Liver (tissue), 9 donors: Measurements from ENCODE around the gene BCL7C. TPM values are rescaled to one million over a fixed set of nuclear protein-coding genes. Genes with fewer than 3 reads are reported as not detected.

Experiments
- DNase-seq: peaks from one replicate; pipeline ENCODE4 v3.0.0-alpha.2; 2017; ENCODE audit warnings: low spot score
- H3K27ac ChIP-seq, 2 donors: one replicate each; pipeline ENCODE4 v1.7.0; 2013; ENCODE audit warnings: inconsistent platforms in 2 of 2, low read length in 2 of 2, control low read depth in 1 of 2, low read depth in 1 of 2, mild to moderate bottlenecking in 1 of 2
- H3K27me3 ChIP-seq, 4 donors: one replicate each; pipeline versions ENCODE4 v1.6.1 to v1.7.0; 2013; ENCODE audit warnings: low read length in 3 of 4, inconsistent platforms in 1 of 4, mild to moderate bottlenecking in 1 of 4, moderate library complexity in 1 of 4; ENCODE audit not compliant: control insufficient read depth in 4 of 4, insufficient read depth in 4 of 4
- H3K36me3 ChIP-seq, 4 donors: one replicate each; pipeline versions ENCODE4 v1.6.1 to v1.7.0; 2013; ENCODE audit warnings: low read length in 3 of 4, mild to moderate bottlenecking in 3 of 4, low read depth in 1 of 4, moderate library complexity in 1 of 4; ENCODE audit not compliant: control insufficient read depth in 4 of 4, insufficient read depth in 3 of 4
- H3K4me1 ChIP-seq, 4 donors: one replicate each; pipeline versions ENCODE4 v1.6.1 to v1.7.0; 2013; ENCODE audit warnings: low read length in 3 of 4, mild to moderate bottlenecking in 3 of 4, moderate library complexity in 1 of 4; ENCODE audit not compliant: control insufficient read depth in 4 of 4, insufficient read depth in 4 of 4
- H3K4me3 ChIP-seq, 3 donors: one replicate each; pipeline versions ENCODE4 v1.6.1 to v1.7.0; 2013; ENCODE audit warnings: low read length in 3 of 3, control low read depth in 1 of 3, low read depth in 1 of 3, mild to moderate bottlenecking in 1 of 3
- H3K9ac ChIP-seq, 2 donors: one replicate each; pipeline ENCODE4 v1.7.0; 2013; ENCODE audit warnings: low read length in 2 of 2, mild to moderate bottlenecking in 2 of 2, moderate library complexity in 2 of 2, control low read depth in 1 of 2, low read depth in 1 of 2
- H3K9me3 ChIP-seq, 4 donors: one replicate each; pipeline versions ENCODE4 v1.6.1 to v1.7.0; 2013; ENCODE audit warnings: low read length in 3 of 4; ENCODE audit not compliant: control insufficient read depth in 4 of 4
- ATF3 ChIP-seq: IDR thresholded peaks from 2 replicates; pipeline ENCODE4 v1.6.1; 2016; ENCODE audit warnings: antibody characterized with exemption
- CTCF ChIP-seq: fragments of 150-350 bp; IDR thresholded peaks from 2 replicates; pipeline ENCODE4 v1.5.1; 2017; ENCODE audit warnings: improper control_type of control experiment, low read depth, low read length; ENCODE audit not compliant: missing input control
- EGR1 ChIP-seq, 2 donors: IDR thresholded peaks; 2 replicates each; pipeline ENCODE4 v1.6.1; 2016 to 2018; ENCODE audit warnings: antibody characterized with exemption in 2 of 2, low read depth in 2 of 2
- FOXA1 ChIP-seq: IDR thresholded peaks from 2 replicates; pipeline ENCODE4 v1.6.1; 2016; ENCODE audit warnings: antibody characterized with exemption
- FOXA2 ChIP-seq: IDR thresholded peaks from 2 replicates; pipeline ENCODE4 v1.6.1; 2016; ENCODE audit warnings: antibody characterized with exemption
- GABPA ChIP-seq, 2 donors: IDR thresholded peaks in 1 of 2; conservative IDR thresholded peaks in 1 of 2; 2 replicates each; pipeline ENCODE4 v1.6.1; 2016; ENCODE audit warnings: antibody characterized with exemption in 2 of 2, mild to moderate bottlenecking in 1 of 2, moderate library complexity in 1 of 2
- HNF4A ChIP-seq, 2 donors: conservative IDR thresholded peaks; 2 replicates each; pipeline ENCODE4 v1.6.1; 2016; ENCODE audit warnings: antibody characterized with exemption in 2 of 2, mild to moderate bottlenecking in 2 of 2
- HNF4G ChIP-seq: IDR thresholded peaks from 2 replicates; pipeline ENCODE4 v1.6.1; 2016; ENCODE audit warnings: antibody characterized with exemption
- JUND ChIP-seq, 2 donors: IDR thresholded peaks; 2 replicates each; pipeline ENCODE4 v1.6.1; 2016; ENCODE audit warnings: antibody characterized with exemption in 2 of 2
- MAX ChIP-seq: IDR thresholded peaks from 2 replicates; pipeline ENCODE4 v1.6.1; 2016; ENCODE audit warnings: antibody characterized with exemption
- NR2F2 ChIP-seq: IDR thresholded peaks from 2 replicates; pipeline ENCODE4 v1.6.1; 2016; ENCODE audit warnings: antibody characterized with exemption
- RAD21 ChIP-seq, 2 donors: IDR thresholded peaks; 2 replicates each; pipeline ENCODE4 v1.6.1; 2016; ENCODE audit warnings: antibody characterized with exemption in 2 of 2, mild to moderate bottlenecking in 2 of 2
- REST ChIP-seq: IDR thresholded peaks from 2 replicates; pipeline ENCODE4 v1.6.1; 2016; ENCODE audit warnings: antibody characterized with exemption, mild to moderate bottlenecking
- RXRA ChIP-seq, 2 donors: IDR thresholded peaks; 2 replicates each; pipeline ENCODE4 v1.6.1; 2017 to 2018; ENCODE audit warnings: antibody characterized with exemption in 2 of 2, mild to moderate bottlenecking in 1 of 2
- SP1 ChIP-seq: IDR thresholded peaks from 2 replicates; pipeline ENCODE4 v1.6.1; 2018; ENCODE audit warnings: antibody characterized with exemption, mild to moderate bottlenecking
- TAF1 ChIP-seq: conservative IDR thresholded peaks from 2 replicates; pipeline ENCODE4 v1.6.1; 2016; ENCODE audit warnings: antibody characterized with exemption, mild to moderate bottlenecking
- YY1 ChIP-seq: IDR thresholded peaks from 2 replicates; pipeline ENCODE4 v1.6.1; 2016; ENCODE audit warnings: antibody characterized with exemption, mild to moderate bottlenecking
- WGBS: extraction: QIAGEN DNeasy Blood & Tissue Kit; methylation state at CpG from one replicate; pipeline ENCODE4 v1.1.7; 2013; 5-methylcytosine and 5-hydroxymethylcytosine counted together
- polyA plus RNA-seq, 2 donors: library from polyadenylated mRNA; stranded (reverse) in 1 of 2; unstranded in 1 of 2; fragments of 200-250 nt in 1 of 2; fragments of >200 nt in 1 of 2; fragmentation: Nextera tagmentation in 1 of 2; extraction: Ambion mirVana in 1 of 2; gene quantifications; one replicate each; pipeline versions ENCODE4 v1.2.1 to v1.2.3, GENCODE V29; 2013 to 2015
- total RNA-seq, 2 donors: library from RNA; depleted of rRNA; stranded (reverse); fragments of >200 nt; gene quantifications; one replicate each; pipeline ENCODE4 v1.2.3, GENCODE V29; 2014
- TF ChIP-seq, protein P1 (sequence below): IDR thresholded peaks from 2 replicates; pipeline ENCODE4 v1.6.1; 2016; ENCODE audit warnings: antibody characterized with exemption
- donor health status: healthy.
- donor health status: healthy.
- donor health status: healthy.
- donor health status: healthy.
- donor health status: healthy.

BCL7C gene
- total and polyA plus RNA-seq, 4 donors, result 3.4 to 7.1 (median 5.5) TPM

GRCh38 chr16:30920891-30921290 is 27.0 kb upstream of the BCL7C start:
- H3K27ac ChIP-seq, result no peak overlapping the region
- H3K27me3 ChIP-seq, result no peaks in the 10 kb centered on the region
- 79% methylated on average over 2 of the region's 2 CpGs for WGBS
- TF ChIP-seq, protein P1, sequence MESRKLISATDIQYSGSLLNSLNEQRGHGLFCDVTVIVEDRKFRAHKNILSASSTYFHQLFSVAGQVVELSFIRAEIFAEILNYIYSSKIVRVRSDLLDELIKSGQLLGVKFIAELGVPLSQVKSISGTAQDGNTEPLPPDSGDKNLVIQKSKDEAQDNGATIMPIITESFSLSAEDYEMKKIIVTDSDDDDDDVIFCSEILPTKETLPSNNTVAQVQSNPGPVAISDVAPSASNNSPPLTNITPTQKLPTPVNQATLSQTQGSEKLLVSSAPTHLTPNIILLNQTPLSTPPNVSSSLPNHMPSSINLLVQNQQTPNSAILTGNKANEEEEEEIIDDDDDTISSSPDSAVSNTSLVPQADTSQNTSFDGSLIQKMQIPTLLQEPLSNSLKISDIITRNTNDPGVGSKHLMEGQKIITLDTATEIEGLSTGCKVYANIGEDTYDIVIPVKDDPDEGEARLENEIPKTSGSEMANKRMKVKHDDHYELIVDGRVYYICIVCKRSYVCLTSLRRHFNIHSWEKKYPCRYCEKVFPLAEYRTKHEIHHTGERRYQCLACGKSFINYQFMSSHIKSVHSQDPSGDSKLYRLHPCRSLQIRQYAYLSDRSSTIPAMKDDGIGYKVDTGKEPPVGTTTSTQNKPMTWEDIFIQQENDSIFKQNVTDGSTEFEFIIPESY, result no peak
- TF ChIP-seq RAD21 (IDR thresholded peaks at IDR 0.05) (no peak), SP1 (no peak), ATF3 (no peak), GABPA (IDR thresholded peaks at IDR 0.05 in 1 of 2, conservative IDR thresholded peaks at IDR 0.05 in 1 of 2) (no peak), HNF4A (conservative IDR thresholded peaks at IDR 0.05) (no peak), FOXA1 (no peak), MAX (no peak), EGR1 (IDR thresholded peaks at IDR 0.05; ENCODE audit: low read depth in 2 of 2) (no peak), REST (no peak)
- H3K4me1 ChIP-seq, result peaks cover 4 to 9% (median 8%) of the 10 kb centered on the region in 4 donors
- no peaks in the 10 kb centered on the region for H3K36me3 ChIP-seq
- no peak overlapping the region for H3K4me3 ChIP-seq
- H3K9me3 ChIP-seq, result no peaks in the 10 kb centered on the region
- DNase-seq, result no peak
- no peak overlapping the region for H3K9ac ChIP-seq

GRCh38 chr16:30918614-30919013 is 24.7 kb upstream of the BCL7C start:
- TF ChIP-seq REST (no peak), YY1 (no peak), RXRA (IDR thresholded peaks at IDR 0.05) (no peak), HNF4G (no peak), FOXA2 (no peak), FOXA1 (no peak), MAX (no peak), EGR1 (IDR thresholded peaks at IDR 0.05; ENCODE audit: low read depth in 2 of 2) (no peak), HNF4A (conservative IDR thresholded peaks at IDR 0.05) (no peak), NR2F2 (no peak), JUND (IDR thresholded peaks at IDR 0.05) (no peak), CTCF (no peak), GABPA (IDR thresholded peaks at IDR 0.05 in 1 of 2, conservative IDR thresholded peaks at IDR 0.05 in 1 of 2) (no peak), TAF1 (no peak)
- TF ChIP-seq, protein P1, result no peak
- H3K9ac ChIP-seq, result no peak overlapping the region
- H3K27me3 ChIP-seq, result no peaks in the 10 kb centered on the region
- 84% methylated on average over 1 of the region's 1 CpG for WGBS
- no peaks in the 10 kb centered on the region for H3K36me3 ChIP-seq
- DNase-seq, result no peak
- peaks cover 2 to 9% (median 8%) of the 10 kb centered on the region in 4 donors for H3K4me1 ChIP-seq
- no peak overlapping the region for H3K4me3 ChIP-seq
- H3K9me3 ChIP-seq, result no peaks in the 10 kb centered on the region
- no peak overlapping the region for H3K27ac ChIP-seq
